ENCODE data around the gene IGSF9B. TPM values are rescaled to one million over a fixed set of nuclear protein-coding genes. Genes with fewer than 3 reads are reported as not detected.

IGSF9B gene
- total RNA-seq, 4 donors from 2014 or later, result 24.1 to 120 (median 43.3) TPM

GRCh38 chr11:133924661-133925060 lies 32.1 kb downstream of the IGSF9B start:
- 90 to 100% methylated on average over 1 to 3 of the region's 11 CpGs for WGBS, 2 donors (ENCODE audit: low coverage in 1 of 2)
- Histone ChIP-seq H3K9me3 (no peaks in the 10 kb centered on the region), H3K27me3 (no peaks in the 10 kb centered on the region), H3K36me3 (peaks cover 0 to 81% of the 10 kb centered on the region in 2 donors), H3K4me1 (peaks cover 0 to 25% (median 12%) of the 10 kb centered on the region in 3 donors), H3K27ac (no peak overlapping the region), H3K4me3 (no peak overlapping the region)
- TF ChIP-seq POLR2AphosphoS5 (IDR thresholded peaks at IDR 0.05), result no peak
- TF ChIP-seq CTCF (IDR thresholded peaks at IDR 0.05), result no peak
- no peak for TF ChIP-seq EP300 (IDR thresholded peaks at IDR 0.05)
- no peak for TF ChIP-seq POLR2A (IDR thresholded peaks at IDR 0.05)
- ATAC-seq, result no peak

- no peak for TF ChIP-seq CTCF (IDR thresholded peaks at IDR 0.05)
- no peak for TF ChIP-seq POLR2A (IDR thresholded peaks at IDR 0.05)
- TF ChIP-seq EP300 (IDR thresholded peaks at IDR 0.05), result no peak
- TF ChIP-seq POLR2AphosphoS5 (IDR thresholded peaks at IDR 0.05), result no peak
- Histone ChIP-seq H3K27ac (no peak overlapping the region), H3K36me3 (peaks cover 0 to 99% of the 10 kb centered on the region in 2 donors), H3K4me1 (peaks cover 0 to 6% (median 0%) of the 10 kb centered on the region in 3 donors), H3K4me3 (no peak overlapping the region), H3K9me3 (no peaks in the 10 kb centered on the region), H3K27me3 (no peaks in the 10 kb centered on the region)
- no peak for ATAC-seq
- 92 to 93% methylated on average over 6 to 17 of the region's 23 CpGs for WGBS, 2 donors (ENCODE audit: low coverage in 1 of 2)
Observed at GRCh38 chr11:133922078-133922870, 34.5 kb downstream of the IGSF9B start.

GRCh38 chr11:133921513-133921912 lies 35.3 kb downstream of the IGSF9B start:
- TF ChIP-seq EP300 (IDR thresholded peaks at IDR 0.05) (no peak), POLR2A (IDR thresholded peaks at IDR 0.05) (no peak), POLR2AphosphoS5 (IDR thresholded peaks at IDR 0.05) (no peak), CTCF (IDR thresholded peaks at IDR 0.05) (no peak)
- no peak overlapping the region for H3K4me3 ChIP-seq
- 94% methylated on average over 3 of the region's 10 CpGs; no CpG with 5 or more reads in 1 of the 2 donors for WGBS, 2 donors (ENCODE audit: low coverage in 1 of 2)
- peaks cover 0 to 99% of the 10 kb centered on the region in 2 donors for H3K36me3 ChIP-seq
- no peak overlapping the region for H3K27ac ChIP-seq
- no peaks in the 10 kb centered on the region for H3K9me3 ChIP-seq
- no peak for ATAC-seq
- H3K27me3 ChIP-seq, result no peaks in the 10 kb centered on the region
- peaks cover 0 to 5% (median 0%) of the 10 kb centered on the region in 3 donors for H3K4me1 ChIP-seq

GRCh38 chr11:133921026-133921425 lies 35.7 kb downstream of the IGSF9B start:
- TF ChIP-seq POLR2A (IDR thresholded peaks at IDR 0.05), result no peak
- TF ChIP-seq CTCF (IDR thresholded peaks at IDR 0.05), result no peak
- no peak for TF ChIP-seq POLR2AphosphoS5 (IDR thresholded peaks at IDR 0.05)
- no peak for TF ChIP-seq EP300 (IDR thresholded peaks at IDR 0.05)
- ATAC-seq, result no peak
- 85 to 94% methylated on average over 4 to 16 of the region's 33 CpGs for WGBS, 2 donors (ENCODE audit: low coverage in 1 of 2)
- Histone ChIP-seq H3K27me3 (no peaks in the 10 kb centered on the region), H3K4me1 (peaks cover 0 to 5% (median 0%) of the 10 kb centered on the region in 3 donors), H3K36me3 (peaks cover 0 to 99% of the 10 kb centered on the region in 2 donors), H3K9me3 (no peaks in the 10 kb centered on the region), H3K27ac (no peak overlapping the region), H3K4me3 (no peak overlapping the region)

Data from gastroesophageal sphincter (tissue), 4 donors.